Osteoblast (primary cell): Measurements from ENCODE around the gene RNF19B. TPM values are rescaled to one million over a fixed set of nuclear protein-coding genes. Genes with fewer than 3 reads are reported as not detected.

ENCODE experiments used
- DNase-seq: peaks from one replicate; pipeline ENCODE4 v3.0.0; 2011; ENCODE audit warnings: low spot score, mixed read lengths; ENCODE audit not compliant: insufficient read length; ENCODE audit errors: missing footprints
- H2AFZ ChIP-seq: 2 replicates; pipeline ENCODE4 v1.6.0; 2011; ENCODE audit warnings: mild to moderate bottlenecking, low read length
- H3K27ac ChIP-seq: 2 replicates; pipeline ENCODE4 v1.5.1; 2011; ENCODE audit warnings: mild to moderate bottlenecking, low read depth, low read length, moderate library complexity
- H3K27me3 ChIP-seq: 2 replicates; pipeline ENCODE4 v1.6.0; 2012; ENCODE audit warnings: mild to moderate bottlenecking, control low read depth, inconsistent platforms, low read length, moderate library complexity; ENCODE audit not compliant: insufficient read depth
- H3K36me3 ChIP-seq: 2 replicates; pipeline ENCODE4 v1.5.1; 2011; ENCODE audit warnings: mild to moderate bottlenecking, low read length, control low read depth, moderate library complexity; ENCODE audit not compliant: insufficient read depth
- H3K4me1 ChIP-seq: 2 replicates; pipeline ENCODE4 v1.5.1; 2011; ENCODE audit warnings: mild to moderate bottlenecking, low read length, control low read depth, moderate library complexity; ENCODE audit not compliant: insufficient read depth
- H3K4me2 ChIP-seq: 2 replicates; pipeline ENCODE4 v1.6.0; 2011; ENCODE audit warnings: mild to moderate bottlenecking, low read length; ENCODE audit not compliant: insufficient read depth
- H3K4me3 ChIP-seq: fragments of 200-600 bp; sonication (generic); 3 replicates; pipeline ENCODE4 v1.5.1; 2012; ENCODE audit warnings: mild to moderate bottlenecking, low read length, inconsistent platforms; ENCODE audit not compliant: insufficient read depth
- H3K79me2 ChIP-seq: 2 replicates; pipeline ENCODE4 v1.6.0; 2012; ENCODE audit warnings: mild to moderate bottlenecking, low read length, control low read depth, inconsistent platforms; ENCODE audit not compliant: insufficient read depth
- H3K9me3 ChIP-seq: 2 replicates; pipeline ENCODE4 v1.5.1; 2011; ENCODE audit warnings: low read depth, low read length, control low read depth
- H4K20me1 ChIP-seq: 2 replicates; pipeline ENCODE4 v1.6.0; 2012; ENCODE audit warnings: mild to moderate bottlenecking, low read length, control low read depth; ENCODE audit not compliant: insufficient read depth
- total RNA-seq: library from RNA; depleted of rRNA; stranded (reverse); fragments of >200 nt; gene quantifications from 2 replicates; pipeline ENCODE4 v1.2.3, GENCODE V29; 2012
- TF ChIP-seq, protein P1 (sequence below): IDR thresholded peaks from 2 replicates; pipeline ENCODE4 v1.5.1; 2011; ENCODE audit warnings: mild to moderate bottlenecking, low read depth, low read length, moderate library complexity; ENCODE audit errors: extremely low read depth

The RNF19B gene
- total RNA-seq, 1 donor, result 14.5 TPM

DNA sequence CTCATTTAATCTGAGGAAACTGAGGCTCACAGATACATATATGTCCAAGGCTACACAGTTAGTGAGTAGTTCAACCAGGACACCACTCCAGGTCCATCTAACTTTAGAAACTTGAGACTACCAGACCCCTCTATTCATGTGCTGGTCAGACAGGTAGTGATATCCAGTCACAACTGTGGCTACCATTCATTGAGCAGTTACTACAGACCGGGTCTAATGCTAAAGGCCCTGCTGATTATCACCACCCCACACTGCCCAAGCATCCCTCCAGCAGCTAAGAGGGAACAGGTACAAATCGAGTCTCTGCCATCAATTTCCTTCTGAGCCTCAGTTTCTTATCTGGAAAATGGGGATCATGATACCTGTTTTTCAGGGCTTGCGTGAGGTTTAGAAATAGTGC is 73.0 kb downstream of the RNF19B start:
- Histone ChIP-seq H4K20me1 (peaks cover 4% of the 10 kb centered on the region), H3K4me1 (no peaks in the 10 kb centered on the region), H3K4me3 (no peak overlapping the region), H3K36me3 (no peaks in the 10 kb centered on the region), H3K79me2 (no peaks in the 10 kb centered on the region), H3K4me2 (no peak overlapping the region), H3K27me3 (peaks cover 24% of the 10 kb centered on the region), H3K9me3 (no peaks in the 10 kb centered on the region), H3K27ac (no peak overlapping the region), H2AFZ (no peak overlapping the region)
- TF ChIP-seq, protein P1, sequence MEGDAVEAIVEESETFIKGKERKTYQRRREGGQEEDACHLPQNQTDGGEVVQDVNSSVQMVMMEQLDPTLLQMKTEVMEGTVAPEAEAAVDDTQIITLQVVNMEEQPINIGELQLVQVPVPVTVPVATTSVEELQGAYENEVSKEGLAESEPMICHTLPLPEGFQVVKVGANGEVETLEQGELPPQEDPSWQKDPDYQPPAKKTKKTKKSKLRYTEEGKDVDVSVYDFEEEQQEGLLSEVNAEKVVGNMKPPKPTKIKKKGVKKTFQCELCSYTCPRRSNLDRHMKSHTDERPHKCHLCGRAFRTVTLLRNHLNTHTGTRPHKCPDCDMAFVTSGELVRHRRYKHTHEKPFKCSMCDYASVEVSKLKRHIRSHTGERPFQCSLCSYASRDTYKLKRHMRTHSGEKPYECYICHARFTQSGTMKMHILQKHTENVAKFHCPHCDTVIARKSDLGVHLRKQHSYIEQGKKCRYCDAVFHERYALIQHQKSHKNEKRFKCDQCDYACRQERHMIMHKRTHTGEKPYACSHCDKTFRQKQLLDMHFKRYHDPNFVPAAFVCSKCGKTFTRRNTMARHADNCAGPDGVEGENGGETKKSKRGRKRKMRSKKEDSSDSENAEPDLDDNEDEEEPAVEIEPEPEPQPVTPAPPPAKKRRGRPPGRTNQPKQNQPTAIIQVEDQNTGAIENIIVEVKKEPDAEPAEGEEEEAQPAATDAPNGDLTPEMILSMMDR, result no peak
- peak; percentile 73 for DNase-seq

DNA sequence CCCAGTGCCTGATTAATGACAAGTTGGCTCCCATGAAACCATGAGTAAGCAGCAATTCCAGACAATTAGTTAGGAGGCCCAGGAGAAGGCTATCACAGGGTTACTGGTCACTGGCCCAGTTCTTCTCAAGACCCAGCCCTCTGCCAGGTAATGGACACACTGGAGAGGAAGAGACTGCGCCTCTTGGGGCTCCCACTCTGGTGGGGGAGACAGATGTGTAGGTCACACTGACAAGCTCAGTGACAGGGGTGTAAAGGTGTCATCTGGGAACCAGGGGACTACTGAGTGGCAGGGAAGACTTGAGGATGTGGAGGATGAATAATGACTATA is 73.4 kb downstream of the RNF19B start:
- Histone ChIP-seq H3K36me3 (no peaks in the 10 kb centered on the region), H2AFZ (no peak overlapping the region), H4K20me1 (peaks cover 4% of the 10 kb centered on the region), H3K9me3 (no peaks in the 10 kb centered on the region), H3K4me3 (no peak overlapping the region), H3K27me3 (peaks cover 24% of the 10 kb centered on the region), H3K4me1 (no peaks in the 10 kb centered on the region), H3K79me2 (no peaks in the 10 kb centered on the region), H3K27ac (no peak overlapping the region), H3K4me2 (no peak overlapping the region)
- DNase-seq, result peak; percentile 74
- TF ChIP-seq, protein P1, result no peak

DNA sequence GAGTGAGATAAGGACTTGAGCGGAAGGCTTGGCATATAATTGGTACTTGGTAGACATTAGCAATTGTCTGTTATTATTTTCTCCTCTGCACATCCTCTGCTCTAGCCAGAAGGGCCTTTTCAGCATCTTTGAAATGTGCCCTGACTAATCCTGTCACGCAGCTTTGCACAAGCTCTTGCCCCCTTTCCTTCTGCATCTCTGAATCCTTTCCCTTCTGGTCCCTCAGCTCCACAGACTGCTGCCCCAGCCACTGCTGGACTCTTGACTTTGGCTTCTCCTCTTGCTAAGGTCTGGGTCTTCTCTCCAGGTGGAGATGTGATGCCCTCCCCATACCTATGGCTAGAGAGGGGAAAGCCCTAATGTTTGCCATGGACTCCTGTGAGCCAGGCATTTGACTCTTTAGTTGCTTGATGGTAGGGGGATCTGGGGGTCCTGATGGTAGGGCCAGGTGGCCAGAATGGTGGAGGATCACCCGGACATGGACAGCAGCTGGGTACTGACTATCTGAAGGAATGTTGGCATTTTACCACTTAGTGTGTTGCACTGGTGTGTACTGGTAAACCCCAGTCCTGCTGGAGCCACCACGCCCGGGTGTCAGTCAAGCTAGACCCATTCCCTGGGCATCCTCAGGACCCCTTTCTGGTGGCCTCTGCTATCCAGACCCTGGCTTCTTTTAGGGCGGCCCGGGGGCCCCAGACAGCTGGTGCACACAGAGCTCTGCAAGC is 73.9 kb downstream of the RNF19B start:
- Histone ChIP-seq H3K4me1 (no peaks in the 10 kb centered on the region), H3K4me3 (no peak overlapping the region), H3K36me3 (no peaks in the 10 kb centered on the region), H3K79me2 (no peaks in the 10 kb centered on the region), H4K20me1 (peaks cover 4% of the 10 kb centered on the region), H3K27ac (no peak overlapping the region), H3K4me2 (no peak overlapping the region), H2AFZ (no peak overlapping the region), H3K9me3 (no peaks in the 10 kb centered on the region), H3K27me3 (peaks cover 26% of the 10 kb centered on the region)
- peak; percentile 68 for DNase-seq
- TF ChIP-seq, protein P1, result no peak

DNA sequence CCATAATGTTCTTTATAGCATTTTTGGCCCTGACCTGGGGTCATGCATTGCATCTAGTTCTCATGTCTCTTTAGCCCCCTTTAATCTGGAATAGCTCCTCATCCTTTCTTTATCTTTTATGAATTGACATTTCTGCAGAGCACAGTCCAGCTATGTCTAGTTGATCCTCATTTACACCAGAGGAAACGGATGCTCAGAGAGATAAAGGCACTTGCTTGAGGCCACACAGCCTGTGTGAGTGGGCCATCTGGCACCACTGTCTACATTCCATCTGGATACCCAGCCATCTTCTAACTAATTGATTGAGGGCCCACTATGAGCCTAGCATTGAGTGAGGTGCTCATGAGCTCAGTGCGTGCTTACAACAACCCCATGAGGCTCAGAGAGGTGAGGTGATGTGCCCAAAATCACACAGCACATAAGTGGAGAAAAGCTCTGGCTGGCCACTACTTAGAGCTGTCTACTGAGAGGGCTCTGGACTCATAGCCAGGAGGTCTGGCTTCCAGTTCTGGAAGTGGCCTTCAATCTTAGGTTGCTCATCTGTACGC is 74.8 kb downstream of the RNF19B start:
- Histone ChIP-seq H3K9me3 (no peaks in the 10 kb centered on the region), H3K4me2 (no peak overlapping the region), H3K27ac (no peak overlapping the region), H3K4me3 (no peak overlapping the region), H2AFZ (no peak overlapping the region), H3K27me3 (peaks cover 35% of the 10 kb centered on the region), H4K20me1 (peaks cover 4% of the 10 kb centered on the region), H3K4me1 (no peaks in the 10 kb centered on the region), H3K79me2 (no peaks in the 10 kb centered on the region), H3K36me3 (no peaks in the 10 kb centered on the region)
- TF ChIP-seq, protein P1, result no peak
- peak; percentile 69 for DNase-seq
